ENCODE results near the gene SRRM3.

The SRRM3 gene

DNA sequence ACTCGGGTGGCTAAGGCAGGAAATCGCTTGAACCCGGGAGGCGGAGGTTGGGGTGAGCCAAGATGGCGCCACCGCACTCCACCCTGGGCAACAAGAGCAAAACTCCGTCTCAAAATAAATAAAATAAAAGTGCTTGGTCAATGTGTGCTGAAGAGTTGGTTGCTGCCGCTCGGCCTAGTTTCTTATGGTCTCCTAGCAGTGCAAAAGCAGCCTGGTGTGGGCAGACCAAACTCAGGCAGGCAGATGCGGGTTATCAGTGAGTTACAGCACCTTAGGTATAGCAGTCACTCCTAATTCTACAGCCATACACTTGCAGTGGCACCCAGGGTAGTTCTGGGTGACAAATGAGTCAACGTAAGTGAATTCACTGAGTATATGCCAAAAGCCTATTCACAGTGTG lies 123.4 kb downstream of the SRRM3 start:
- H3K4me3 ChIP-seq (ENCODE audit: insufficient read length, low read depth): no peak overlapping the region
- H3K9me3 ChIP-seq (ENCODE audit: insufficient read depth, low read length): no peaks in the 10 kb centered on the region
- no peak for DNase-seq (ENCODE audit: low read depth, low spot score)
- H3K4me1 ChIP-seq (ENCODE audit: insufficient read depth, insufficient read length): no peaks in the 10 kb centered on the region
- H3K27me3 ChIP-seq (ENCODE audit: insufficient read depth, insufficient read length): no peaks in the 10 kb centered on the region
- peaks cover 52% of the 10 kb centered on the region for H3K36me3 ChIP-seq (ENCODE audit: insufficient read depth, insufficient read length, low read length)
- TF ChIP-seq YY1 (IDR thresholded peaks at IDR 0.05; ENCODE audit: insufficient read depth, insufficient read length) (no peak), SUZ12 (IDR thresholded peaks at IDR 0.05; ENCODE audit: extremely low read depth, insufficient read depth, insufficient read length) (no peak), ZNF274 (IDR thresholded peaks at IDR 0.05; ENCODE audit: low read depth, low read length) (no peak)
- no peak overlapping the region for H3K9ac ChIP-seq (ENCODE audit: insufficient read length, low read depth)

DNA sequence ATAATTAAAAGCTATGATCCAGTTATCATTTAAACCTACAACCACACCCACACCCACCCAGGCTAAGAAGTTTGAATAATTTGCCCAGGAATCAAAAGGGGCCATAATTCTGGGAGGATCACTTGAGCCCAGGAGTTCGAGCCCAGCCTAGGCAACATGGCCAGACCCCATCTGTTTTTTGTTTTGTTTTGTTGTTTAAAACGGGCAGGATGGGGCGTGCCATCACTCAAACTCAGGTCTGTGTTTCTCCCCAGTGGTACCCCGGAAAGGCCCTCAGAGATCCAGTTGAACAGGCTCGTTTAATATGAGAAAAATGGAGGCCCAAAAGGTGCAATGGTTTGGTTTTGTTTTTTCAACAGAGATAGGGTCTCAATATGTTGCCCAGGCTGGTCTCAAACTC lies 124.1 kb downstream of the SRRM3 start:
- peaks cover 59% of the 10 kb centered on the region for H3K36me3 ChIP-seq (ENCODE audit: insufficient read depth, insufficient read length, low read length)
- H3K4me3 ChIP-seq (ENCODE audit: insufficient read length, low read depth): no peak overlapping the region
- no peak for DNase-seq (ENCODE audit: low read depth, low spot score)
- no peaks in the 10 kb centered on the region for H3K9me3 ChIP-seq (ENCODE audit: insufficient read depth, low read length)
- no peak for TF ChIP-seq SUZ12 (IDR thresholded peaks at IDR 0.05; ENCODE audit: extremely low read depth, insufficient read depth, insufficient read length)
- no peak for TF ChIP-seq YY1 (IDR thresholded peaks at IDR 0.05; ENCODE audit: insufficient read depth, insufficient read length)
- no peak for TF ChIP-seq ZNF274 (IDR thresholded peaks at IDR 0.05; ENCODE audit: low read depth, low read length)
- H3K9ac ChIP-seq (ENCODE audit: insufficient read length, low read depth): no peak overlapping the region
- H3K4me1 ChIP-seq (ENCODE audit: insufficient read depth, insufficient read length): no peaks in the 10 kb centered on the region
- no peaks in the 10 kb centered on the region for H3K27me3 ChIP-seq (ENCODE audit: insufficient read depth, insufficient read length)

DNA sequence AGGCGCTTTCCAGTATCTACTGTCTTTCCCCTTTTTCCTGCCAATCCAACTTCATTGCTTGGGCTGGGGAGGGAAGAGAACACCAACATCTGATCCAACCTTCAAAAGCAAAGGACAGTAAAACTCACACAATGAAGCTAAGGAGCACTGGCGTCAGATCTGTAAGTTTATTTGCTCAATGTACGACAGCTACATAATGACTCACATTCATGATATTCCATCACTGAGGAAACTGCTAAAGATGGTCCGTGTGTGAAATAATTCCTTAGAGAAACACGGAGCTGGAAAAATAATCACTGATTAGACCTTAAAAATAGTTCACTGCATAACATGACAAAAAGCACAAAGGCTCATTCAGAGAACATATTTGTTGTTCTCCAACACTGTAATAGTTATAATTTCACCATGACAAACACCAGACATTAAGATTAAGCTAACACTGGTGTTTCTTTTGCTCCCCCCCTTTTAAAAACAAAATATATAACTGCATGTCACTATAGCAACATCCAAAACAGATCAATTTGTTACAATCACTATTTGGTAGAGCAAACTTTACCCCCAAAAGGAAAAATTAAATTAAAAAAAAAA lies 125.0 kb downstream of the SRRM3 start:
- no peak for DNase-seq (ENCODE audit: low read depth, low spot score)
- no peak overlapping the region for H3K4me3 ChIP-seq (ENCODE audit: insufficient read length, low read depth)
- H3K4me1 ChIP-seq (ENCODE audit: insufficient read depth, insufficient read length): no peaks in the 10 kb centered on the region
- no peaks in the 10 kb centered on the region for H3K9me3 ChIP-seq (ENCODE audit: insufficient read depth, low read length)
- no peaks in the 10 kb centered on the region for H3K27me3 ChIP-seq (ENCODE audit: insufficient read depth, insufficient read length)
- no peak overlapping the region for H3K9ac ChIP-seq (ENCODE audit: insufficient read length, low read depth)
- peaks cover 67% of the 10 kb centered on the region for H3K36me3 ChIP-seq (ENCODE audit: insufficient read depth, insufficient read length, low read length)
- TF ChIP-seq YY1 (IDR thresholded peaks at IDR 0.05; ENCODE audit: insufficient read depth, insufficient read length): no peak
- no peak for TF ChIP-seq SUZ12 (IDR thresholded peaks at IDR 0.05; ENCODE audit: extremely low read depth, insufficient read depth, insufficient read length)
- no peak for TF ChIP-seq ZNF274 (IDR thresholded peaks at IDR 0.05; ENCODE audit: low read depth, low read length)

DNA sequence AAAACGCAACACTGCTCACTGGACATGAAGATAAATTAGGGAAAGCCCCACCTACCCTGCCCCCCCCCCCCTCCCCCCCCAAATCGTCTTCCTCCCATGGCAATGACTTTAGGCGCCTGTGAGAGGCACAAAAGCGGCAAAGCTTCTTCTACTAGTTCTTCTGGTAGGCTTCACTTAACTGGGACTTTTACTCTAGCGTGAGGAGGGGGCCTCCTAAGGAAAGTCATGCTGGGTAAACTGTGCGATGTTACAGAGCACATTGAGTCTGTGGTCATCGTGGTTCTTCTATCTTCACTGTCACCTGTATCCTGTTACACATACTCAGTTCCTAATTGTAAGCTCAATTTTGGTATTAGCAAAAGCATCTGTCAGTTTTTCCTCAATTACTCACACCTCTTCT lies 125.9 kb downstream of the SRRM3 start:
- no peak for DNase-seq (ENCODE audit: low read depth, low spot score)
- Histone ChIP-seq H3K4me1 (ENCODE audit: insufficient read depth, insufficient read length) (no peaks in the 10 kb centered on the region), H3K27me3 (ENCODE audit: insufficient read depth, insufficient read length) (no peaks in the 10 kb centered on the region), H3K4me3 (ENCODE audit: insufficient read length, low read depth) (no peak overlapping the region), H3K9ac (ENCODE audit: insufficient read length, low read depth) (no peak overlapping the region), H3K36me3 (ENCODE audit: insufficient read depth, insufficient read length, low read length) (peaks cover 70% of the 10 kb centered on the region), H3K9me3 (ENCODE audit: insufficient read depth, low read length) (no peaks in the 10 kb centered on the region)
- no peak for TF ChIP-seq YY1 (IDR thresholded peaks at IDR 0.05; ENCODE audit: insufficient read depth, insufficient read length)
- TF ChIP-seq ZNF274 (IDR thresholded peaks at IDR 0.05; ENCODE audit: low read depth, low read length): no peak
- TF ChIP-seq SUZ12 (IDR thresholded peaks at IDR 0.05; ENCODE audit: extremely low read depth, insufficient read depth, insufficient read length): no peak

DNA sequence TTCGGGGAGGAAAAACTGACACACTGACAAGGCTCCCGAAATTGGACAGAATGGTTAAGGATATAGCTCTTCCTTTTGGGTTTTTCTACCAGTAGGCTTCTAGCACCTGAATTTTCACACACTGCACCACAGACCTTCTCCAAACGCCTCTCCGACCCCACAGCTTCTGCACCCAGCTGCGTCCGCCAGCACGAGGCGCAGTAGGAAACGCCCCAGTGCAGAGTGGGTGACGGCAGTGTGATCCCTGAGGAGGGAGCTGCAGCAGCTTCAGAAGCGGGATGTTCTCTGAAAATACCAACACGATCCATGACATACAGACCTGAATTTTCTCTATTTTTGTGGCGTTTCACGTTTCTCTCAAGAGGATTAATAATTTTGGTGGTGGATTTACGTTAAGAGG lies 126.7 kb downstream of the SRRM3 start:
- Histone ChIP-seq H3K9ac (ENCODE audit: insufficient read length, low read depth) (no peak overlapping the region), H3K4me3 (ENCODE audit: insufficient read length, low read depth) (no peak overlapping the region), H3K27me3 (ENCODE audit: insufficient read depth, insufficient read length) (no peaks in the 10 kb centered on the region), H3K36me3 (ENCODE audit: insufficient read depth, insufficient read length, low read length) (peaks cover 75% of the 10 kb centered on the region), H3K9me3 (ENCODE audit: insufficient read depth, low read length) (no peaks in the 10 kb centered on the region), H3K4me1 (ENCODE audit: insufficient read depth, insufficient read length) (peaks cover 2% of the 10 kb centered on the region)
- no peak for DNase-seq (ENCODE audit: low read depth, low spot score)
- no peak for TF ChIP-seq SUZ12 (IDR thresholded peaks at IDR 0.05; ENCODE audit: extremely low read depth, insufficient read depth, insufficient read length)
- no peak for TF ChIP-seq YY1 (IDR thresholded peaks at IDR 0.05; ENCODE audit: insufficient read depth, insufficient read length)
- TF ChIP-seq ZNF274 (IDR thresholded peaks at IDR 0.05; ENCODE audit: low read depth, low read length): no peak

DNA sequence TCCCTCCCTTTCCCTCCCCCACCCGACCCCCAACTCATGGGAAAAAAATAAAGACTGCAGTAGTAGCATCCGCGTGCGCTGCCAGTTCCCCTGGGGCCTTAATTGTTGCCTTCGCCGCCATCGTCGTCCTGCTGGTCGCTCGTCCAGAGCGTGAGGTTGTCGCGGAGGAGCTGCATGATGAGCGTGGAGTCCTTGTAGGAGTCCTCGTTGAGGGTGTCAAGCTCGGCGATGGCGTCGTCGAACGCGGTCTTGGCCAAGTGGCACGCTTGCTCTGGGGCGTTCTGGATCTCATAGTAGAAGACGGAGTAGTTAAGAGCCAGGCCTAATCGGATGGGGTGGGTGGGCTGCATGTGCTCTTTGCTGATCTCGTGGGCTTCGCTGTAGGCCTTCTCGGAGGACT lies 127.8 kb downstream of the SRRM3 start:
- H3K4me1 ChIP-seq (ENCODE audit: insufficient read depth, insufficient read length): peaks cover 6% of the 10 kb centered on the region
- no peak for DNase-seq (ENCODE audit: low read depth, low spot score)
- H3K36me3 ChIP-seq (ENCODE audit: insufficient read depth, insufficient read length, low read length): peaks cover 84% of the 10 kb centered on the region
- H3K27me3 ChIP-seq (ENCODE audit: insufficient read depth, insufficient read length): no peaks in the 10 kb centered on the region
- H3K9ac ChIP-seq (ENCODE audit: insufficient read length, low read depth): no peak overlapping the region
- H3K4me3 ChIP-seq (ENCODE audit: insufficient read length, low read depth): no peak overlapping the region
- no peak for TF ChIP-seq YY1 (IDR thresholded peaks at IDR 0.05; ENCODE audit: insufficient read depth, insufficient read length)
- no peak for TF ChIP-seq SUZ12 (IDR thresholded peaks at IDR 0.05; ENCODE audit: extremely low read depth, insufficient read depth, insufficient read length)
- no peak for TF ChIP-seq ZNF274 (IDR thresholded peaks at IDR 0.05; ENCODE audit: low read depth, low read length)
- H3K9me3 ChIP-seq (ENCODE audit: insufficient read depth, low read length): no peaks in the 10 kb centered on the region

DNA sequence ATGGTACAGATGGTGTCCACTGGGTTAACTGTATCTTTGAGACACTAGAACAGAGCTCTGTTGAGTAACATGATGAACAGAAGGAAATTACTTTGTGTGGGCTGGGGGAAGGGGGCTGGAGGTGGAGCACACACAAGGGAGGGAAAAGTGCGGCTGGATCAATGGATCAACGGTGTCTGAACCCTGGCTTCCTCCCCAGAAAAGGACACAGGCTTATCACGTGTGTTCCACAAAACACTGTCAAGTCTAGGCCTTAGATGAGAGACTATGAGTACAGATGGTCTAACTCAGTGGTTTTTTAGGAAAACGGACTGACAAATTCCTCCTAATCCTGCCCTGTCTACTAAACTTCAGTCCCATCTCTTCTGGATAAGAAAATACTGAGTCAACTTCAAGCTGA lies 128.6 kb downstream of the SRRM3 start:
- H3K36me3 ChIP-seq (ENCODE audit: insufficient read depth, insufficient read length, low read length): peaks cover 85% of the 10 kb centered on the region

More for the DNA sequence above, 128.6 kb downstream of the SRRM3 start:
- Histone ChIP-seq H3K4me3 (ENCODE audit: insufficient read length, low read depth) (no peak overlapping the region), H3K4me1 (ENCODE audit: insufficient read depth, insufficient read length) (peaks cover 6% of the 10 kb centered on the region), H3K27me3 (ENCODE audit: insufficient read depth, insufficient read length) (no peaks in the 10 kb centered on the region), H3K9me3 (ENCODE audit: insufficient read depth, low read length) (no peaks in the 10 kb centered on the region), H3K9ac (ENCODE audit: insufficient read length, low read depth) (no peak overlapping the region)
- no peak for DNase-seq (ENCODE audit: low read depth, low spot score)
- TF ChIP-seq SUZ12 (IDR thresholded peaks at IDR 0.05; ENCODE audit: extremely low read depth, insufficient read depth, insufficient read length) (no peak), ZNF274 (IDR thresholded peaks at IDR 0.05; ENCODE audit: low read depth, low read length) (no peak), YY1 (IDR thresholded peaks at IDR 0.05; ENCODE audit: insufficient read depth, insufficient read length) (no peak)
